ENCODE measurements around the gene LRRC49.

DNA sequence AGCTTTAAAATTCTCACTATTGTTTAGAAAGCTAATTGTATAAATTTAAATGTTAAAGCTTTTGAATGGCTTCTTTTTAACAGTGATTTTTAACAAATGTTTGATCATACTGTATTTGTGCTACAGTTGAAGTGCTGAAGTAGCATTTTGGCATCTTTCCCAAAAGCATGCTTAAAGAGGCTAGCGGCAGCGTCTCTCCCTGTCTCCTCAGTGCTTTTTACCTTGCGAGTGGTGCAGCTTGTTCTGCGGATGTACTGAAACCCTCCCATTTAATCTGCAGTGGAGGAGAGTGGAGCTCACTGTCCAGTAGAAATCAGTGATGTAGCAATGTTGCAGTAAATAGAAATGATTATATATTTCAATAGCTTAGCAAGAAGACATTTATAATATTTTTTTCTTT lies 43.7 kb downstream of the LRRC49 start:
- TF ChIP-seq EZH2 (IDR thresholded peaks at IDR 0.05; ENCODE audit: low read length) (no peak), CTCF (optimal IDR thresholded peaks at IDR 0.05 in 1 of 3, IDR thresholded peaks at IDR 0.05 in 1 of 3, conservative IDR thresholded peaks at IDR 0.05 in 1 of 3; ENCODE audit: extremely low read depth in 1 of 3, insufficient read depth in 2 of 3, low read length in 3 of 3) (no peak)

Data from keratinocyte (primary cell).